ENCODE data around the gene ANO7. TPM values are rescaled to one million over a fixed set of nuclear protein-coding genes. Genes with fewer than 3 reads are reported as not detected.

ANO7 gene
- total RNA-seq, 2 donors from 2014 or later, result 140 to 187 TPM

- WGBS, result 80% methylated on average over 1 of the region's 1 CpG
- Histone ChIP-seq H3K4me3 (no peak overlapping the region), H3K36me3 (no peaks in the 10 kb centered on the region), H3K9me3 (no peaks in the 10 kb centered on the region), H3K4me1 (replicated peaks) (no peaks in the 10 kb centered on the region), H3K27ac (no peak overlapping the region), H3K27me3 (replicated peaks; ENCODE audit: insufficient read depth) (no peaks in the 10 kb centered on the region)
- no peak for TF ChIP-seq POLR2A (IDR thresholded peaks at IDR 0.05)
- intact Hi-C loops (cut with DNase I), result no loop called here
- DNase-seq (ENCODE audit: low spot score), result no peak
Measured at GRCh38 chr2:241207151-241207550, 18.7 kb downstream of the ANO7 start.

GRCh38 chr2:241207641-241208040 is 19.2 kb downstream of the ANO7 start:
- H3K4me1 ChIP-seq (replicated peaks), result no peaks in the 10 kb centered on the region
- H3K36me3 ChIP-seq, result no peaks in the 10 kb centered on the region
- no peaks in the 10 kb centered on the region for H3K9me3 ChIP-seq
- intact Hi-C loops (cut with DNase I), result no loop called here
- DNase-seq (ENCODE audit: low spot score), result no peak
- H3K27me3 ChIP-seq (replicated peaks; ENCODE audit: insufficient read depth), result no peaks in the 10 kb centered on the region
- no peak for TF ChIP-seq POLR2AphosphoS5 (IDR thresholded peaks at IDR 0.05)
- TF ChIP-seq POLR2A (IDR thresholded peaks at IDR 0.05), result no peak
- no peak overlapping the region for H3K4me3 ChIP-seq
- H3K27ac ChIP-seq, result no peak overlapping the region
- 76% methylated on average over 6 of the region's 6 CpGs for WGBS

GRCh38 chr2:241208058-241208457 is 19.6 kb downstream of the ANO7 start:
- intact Hi-C loops (cut with DNase I), result no loop called here
- 75% methylated on average over 6 of the region's 6 CpGs for WGBS

GRCh38 chr2:241209271-241209670 is 20.8 kb downstream of the ANO7 start:
- H3K9me3 ChIP-seq, result no peaks in the 10 kb centered on the region
- no peak overlapping the region for H3K27ac ChIP-seq
- no peaks in the 10 kb centered on the region for H3K36me3 ChIP-seq
- H3K4me1 ChIP-seq (replicated peaks), result no peaks in the 10 kb centered on the region
- H3K27me3 ChIP-seq (replicated peaks; ENCODE audit: insufficient read depth), result no peaks in the 10 kb centered on the region
- TF ChIP-seq POLR2AphosphoS5 (IDR thresholded peaks at IDR 0.05), result no peak
- TF ChIP-seq POLR2A (IDR thresholded peaks at IDR 0.05), result no peak
- no peak for TF ChIP-seq CTCF (IDR thresholded peaks at IDR 0.05)
- intact Hi-C loops (cut with DNase I), result no loop called here
- no peak overlapping the region for H3K4me3 ChIP-seq
- DNase-seq (ENCODE audit: low spot score), result no peak
- WGBS, result 90% methylated on average over 33 of the region's 33 CpGs

More at GRCh38 chr2:241208058-241208457, 19.6 kb downstream of the ANO7 start:
- Histone ChIP-seq H3K36me3 (no peaks in the 10 kb centered on the region), H3K9me3 (no peaks in the 10 kb centered on the region), H3K27me3 (replicated peaks; ENCODE audit: insufficient read depth) (no peaks in the 10 kb centered on the region), H3K4me3 (no peak overlapping the region), H3K4me1 (replicated peaks) (no peaks in the 10 kb centered on the region), H3K27ac (no peak overlapping the region)
- TF ChIP-seq POLR2A (IDR thresholded peaks at IDR 0.05) (no peak), CTCF (IDR thresholded peaks at IDR 0.05) (no peak), POLR2AphosphoS5 (IDR thresholded peaks at IDR 0.05) (no peak)
- no peak for DNase-seq (ENCODE audit: low spot score)

GRCh38 chr2:241211276-241211675 is 22.8 kb downstream of the ANO7 start:
- Histone ChIP-seq H3K4me3 (no peak overlapping the region), H3K27me3 (replicated peaks; ENCODE audit: insufficient read depth) (no peaks in the 10 kb centered on the region), H3K36me3 (no peaks in the 10 kb centered on the region), H3K4me1 (replicated peaks) (no peaks in the 10 kb centered on the region), H3K9me3 (no peaks in the 10 kb centered on the region), H3K27ac (no peak overlapping the region)
- intact Hi-C loops (cut with DNase I), result loop anchor here (10.0 kb wide), 1 partner anchor 106 kb away; the partner anchor contains the start of gene MTERF4
- DNase-seq (ENCODE audit: low spot score), result no peak
- TF ChIP-seq POLR2A (IDR thresholded peaks at IDR 0.05), result no peak
- TF ChIP-seq POLR2AphosphoS5 (IDR thresholded peaks at IDR 0.05), result no peak
- no peak for TF ChIP-seq CTCF (IDR thresholded peaks at IDR 0.05)
- 13% methylated on average over 2 of the region's 2 CpGs for WGBS

GRCh38 chr2:241213041-241213440 is 24.6 kb downstream of the ANO7 start:
- TF ChIP-seq POLR2A (IDR thresholded peaks at IDR 0.05), result no peak
- no peak for TF ChIP-seq POLR2AphosphoS5 (IDR thresholded peaks at IDR 0.05)
- TF ChIP-seq CTCF (IDR thresholded peaks at IDR 0.05), result no peak
- H3K9me3 ChIP-seq, result no peaks in the 10 kb centered on the region
- H3K4me3 ChIP-seq, result no peak overlapping the region
- H3K36me3 ChIP-seq, result no peaks in the 10 kb centered on the region
- DNase-seq (ENCODE audit: low spot score), result no peak
- intact Hi-C loops (cut with DNase I), result loop anchor here (10.0 kb wide), 1 partner anchor 108 kb away; the partner anchor contains the start of gene MTERF4
- H3K4me1 ChIP-seq (replicated peaks), result no peaks in the 10 kb centered on the region
- H3K27me3 ChIP-seq (replicated peaks; ENCODE audit: insufficient read depth), result no peaks in the 10 kb centered on the region
- no peak overlapping the region for H3K27ac ChIP-seq
- 77% methylated on average over 9 of the region's 13 CpGs for WGBS

Data from prostate gland (tissue), 2 donors.